ENCODE measurements around the gene LAP3. TPM values are rescaled to one million over a fixed set of nuclear protein-coding genes. Genes with fewer than 3 reads are reported as not detected.
A peak's percentile ranks its signal among the peaks of the same experiment; 100 is the strongest.
"Not testable (repeated sequence)": the region's sequence is repeated elsewhere in the genome, so short reads cannot be mapped to it uniquely, and the experiment has no call there.

Gene LAP3
- total RNA-seq = 47.7 TPM
- 10 to 100 TPM; 45.2 to 57.5 (median 47.7) TPM for polyA plus RNA-seq (ENCODE audit: insufficient read depth in 1 of 8, insufficient read length in 8 of 8, low replicate concordance in 1 of 8)
- long read RNA-seq, donor 1, transcript LAP3-201 (13 exons, 2,213 nt) = major isoform, 7 of 7 reads
- long read RNA-seq, donor 1, partial matches to known transcripts = 0 of 7 reads
- long read RNA-seq, donor 1, other reads (novel, unspliced or antisense) = 0 of 7 reads
- long read RNA-seq, donor 2, partial matches to known transcripts = 0 of 4 reads
- long read RNA-seq, donor 2, other reads (novel, unspliced or antisense) = 0 of 4 reads
- long read RNA-seq, donor 3, transcript LAP3-201 (13 exons, 2,213 nt) = major isoform, 21 of 21 reads
- long read RNA-seq, donor 3, partial matches to known transcripts = 0 of 21 reads
- long read RNA-seq, donor 3, other reads (novel, unspliced or antisense) = 0 of 21 reads
- long read RNA-seq, donor 4, transcript LAP3-201 (13 exons, 2,213 nt) = major isoform, 7 of 8 reads
- long read RNA-seq, donor 4, partial matches to known transcripts = 0 of 8 reads
- long read RNA-seq, donor 4, other reads (novel, unspliced or antisense) = 0 of 8 reads
- long read RNA-seq, donor 5, transcript LAP3-201 (13 exons, 2,213 nt) = major isoform, 27 of 41 reads
- long read RNA-seq, donor 5, partial matches to known transcripts = 10 of 41 reads
- long read RNA-seq, donor 5, other reads (novel, unspliced or antisense) = 0 of 41 reads
- long read RNA-seq, donor 6, transcript LAP3-201 (13 exons, 2,213 nt) = major isoform, 22 of 36 reads
- long read RNA-seq, donor 6, partial matches to known transcripts = 14 of 36 reads
- long read RNA-seq, donor 6, other reads (novel, unspliced or antisense) = 0 of 36 reads
- long read RNA-seq, donor 7, transcript LAP3-201 (13 exons, 2,213 nt) = major isoform, 11 of 25 reads
- long read RNA-seq, donor 7, partial matches to known transcripts = 13 of 25 reads
- long read RNA-seq, donor 7, other reads (novel, unspliced or antisense) = 0 of 25 reads
- long read RNA-seq, donor 8, transcript LAP3-201 (13 exons, 2,213 nt) = major isoform, 10 of 10 reads
- long read RNA-seq, donor 8, partial matches to known transcripts = 0 of 10 reads
- long read RNA-seq, donor 8, other reads (novel, unspliced or antisense) = 0 of 10 reads
- long read RNA-seq, donor 9, transcript LAP3-201 (13 exons, 2,213 nt) = major isoform, 9 of 22 reads
- long read RNA-seq, donor 9, partial matches to known transcripts = 13 of 22 reads
- long read RNA-seq, donor 9, other reads (novel, unspliced or antisense) = 0 of 22 reads
- long read RNA-seq, donor 10, transcript LAP3-201 (13 exons, 2,213 nt) = major isoform, 19 of 23 reads
- long read RNA-seq, donor 10, partial matches to known transcripts = 0 of 23 reads
- long read RNA-seq, donor 10, other reads (novel, unspliced or antisense) = 0 of 23 reads
- long read RNA-seq, donor 11, transcript LAP3-201 (13 exons, 2,213 nt) = major isoform, 7 of 8 reads
- long read RNA-seq, donor 11, partial matches to known transcripts = 0 of 8 reads
- long read RNA-seq, donor 11, other reads (novel, unspliced or antisense) = 0 of 8 reads

DNA sequence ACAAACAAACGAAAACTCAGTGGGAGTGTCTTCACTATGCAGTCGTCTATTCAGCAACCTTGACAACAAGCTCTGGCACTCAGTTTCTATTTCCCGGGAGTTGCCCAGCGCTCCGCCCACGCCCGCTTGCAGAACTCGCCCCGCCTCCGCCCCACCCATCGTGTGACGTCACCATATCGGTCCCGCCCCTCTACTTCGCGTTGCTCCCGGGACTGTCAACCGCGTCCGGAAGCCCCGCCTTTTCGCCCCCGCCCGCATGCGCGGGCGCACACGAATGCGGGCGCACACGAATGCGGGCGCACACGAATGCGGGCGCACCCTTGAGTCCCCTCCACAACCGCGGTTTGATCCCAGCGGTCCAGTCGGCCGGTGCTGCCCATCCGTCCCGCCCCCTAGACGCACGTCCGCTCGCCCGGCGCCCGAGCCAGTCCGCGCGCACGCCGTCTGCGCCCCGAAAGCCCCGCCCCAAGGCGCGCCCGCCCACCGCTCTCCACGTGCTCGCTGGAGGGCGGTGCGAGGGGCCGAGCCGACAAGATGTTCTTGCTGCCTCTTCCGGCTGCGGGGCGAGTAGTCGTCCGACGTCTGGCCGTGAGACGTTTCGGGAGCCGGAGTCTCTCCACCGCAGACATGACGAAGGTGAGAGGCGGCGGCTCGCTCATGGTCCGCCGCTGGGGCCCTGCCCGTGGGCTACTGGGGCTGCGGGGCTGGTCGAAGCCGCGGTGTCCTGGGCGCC lies at the start of gene LAP3:
Gene LAP3, plus strand, starts transcription at position 267 of the 733 bp plus-strand sequence. Its CDS starts 268 bp downstream, at position 535.
- 0% methylated on average over 88 of the region's 91 CpGs for WGBS (ENCODE audit: insufficient coverage)
- Histone ChIP-seq H3K9me3 (replicated peaks; ENCODE audit: control insufficient read depth, low read depth, low read length) (no peaks in the 10 kb centered on the region), H3K4me3 (ENCODE audit: low read length) (peak within 1 kb of the TSS; percentile 85), H3K27ac (ENCODE audit: low read length) (peak within 1 kb of the TSS; percentile 94), H3K27me3 (ENCODE audit: control insufficient read depth, insufficient read depth, low read length) (no peaks in the 10 kb centered on the region), H3K36me3 (ENCODE audit: control insufficient read depth, insufficient read depth, low read length) (peaks cover 24% of the 10 kb centered on the region), H3K4me1 (ENCODE audit: control insufficient read depth, insufficient read depth, low read length) (peaks cover 22% of the 10 kb centered on the region)
- peak; percentile 98 for DNase-seq

DNA sequence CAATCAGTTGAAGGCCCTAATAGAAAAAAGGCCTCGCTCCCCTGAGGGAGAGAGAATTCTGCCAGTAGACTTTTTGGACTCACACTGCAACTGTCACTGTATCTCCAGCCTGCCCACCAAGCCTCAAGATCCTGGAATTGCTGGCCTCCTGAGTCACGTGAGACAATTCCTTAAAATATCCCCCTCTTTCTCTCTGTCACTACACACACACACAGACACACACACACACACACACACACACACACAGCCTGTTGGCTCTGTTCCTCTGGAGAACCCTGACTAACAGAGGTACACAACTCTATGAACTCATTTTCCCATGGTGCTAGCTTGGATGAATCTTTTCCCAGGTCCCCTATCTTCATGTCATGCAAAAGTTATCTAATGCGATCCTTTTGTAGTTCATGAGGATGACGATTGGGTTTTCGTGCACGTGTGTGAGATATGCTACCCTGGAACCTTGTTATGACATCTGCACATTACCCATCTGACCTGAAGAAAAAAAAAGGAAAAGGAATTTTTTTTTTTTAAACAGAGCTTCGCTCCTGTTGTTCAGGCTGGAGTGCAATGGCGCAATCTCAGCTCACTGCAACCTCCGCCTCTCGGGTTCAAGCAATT lies 48.3 kb upstream of the LAP3 start:
- Histone ChIP-seq H3K36me3 (ENCODE audit: control insufficient read depth, insufficient read depth, low read length) (no peaks in the 10 kb centered on the region), H3K27ac (ENCODE audit: low read length) (no peak overlapping the region), H3K4me3 (ENCODE audit: low read length) (no peak overlapping the region), H3K27me3 (ENCODE audit: control insufficient read depth, insufficient read depth, low read length) (peaks cover under 1% of the 10 kb centered on the region), H3K9me3 (replicated peaks; ENCODE audit: control insufficient read depth, low read depth, low read length) (no peaks in the 10 kb centered on the region), H3K4me1 (ENCODE audit: control insufficient read depth, insufficient read depth, low read length) (peaks cover 3% of the 10 kb centered on the region)
- 80% methylated on average over 6 of the region's 10 CpGs for WGBS (ENCODE audit: insufficient coverage)
- peak; percentile 49 for DNase-seq

DNA sequence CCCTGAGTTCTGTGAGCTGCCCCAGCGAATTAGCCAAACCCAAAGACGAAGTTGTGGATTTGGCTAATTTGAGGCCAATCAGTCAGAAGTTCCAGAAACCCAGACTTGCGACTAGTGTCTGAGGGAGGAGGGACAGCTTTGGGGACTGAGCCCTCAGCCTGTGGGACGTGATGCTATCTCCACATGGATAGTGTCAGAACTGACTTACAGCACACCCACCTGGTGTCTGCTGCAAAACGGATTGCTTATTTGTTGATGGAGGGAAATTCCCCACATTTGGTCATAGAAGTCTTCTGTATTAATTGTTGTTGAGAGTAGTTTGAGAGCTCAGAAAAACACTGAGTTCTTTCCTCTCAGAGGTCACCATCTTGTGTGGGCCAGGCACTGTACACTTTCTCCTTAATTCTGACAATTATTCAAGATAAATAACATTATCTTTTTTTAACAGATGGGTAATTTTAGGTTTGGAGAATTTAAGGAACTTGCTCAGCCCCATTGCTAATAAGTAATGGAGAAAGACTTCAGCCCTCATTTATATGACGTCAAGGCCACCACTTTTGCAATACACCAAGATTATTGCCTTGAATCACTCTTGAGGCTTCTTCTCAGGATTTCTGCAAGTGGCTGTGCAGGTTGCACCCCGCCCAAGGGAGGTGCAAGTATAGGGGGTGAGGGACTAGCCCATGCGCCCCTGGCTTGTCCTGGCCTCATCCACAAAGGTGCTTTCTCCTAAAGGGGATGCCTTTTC lies 45.3 kb upstream of the LAP3 start:
- Histone ChIP-seq H3K36me3 (ENCODE audit: control insufficient read depth, insufficient read depth, low read length) (no peaks in the 10 kb centered on the region), H3K4me3 (ENCODE audit: low read length) (no peak overlapping the region), H3K27ac (ENCODE audit: low read length) (no peak overlapping the region), H3K9me3 (replicated peaks; ENCODE audit: control insufficient read depth, low read depth, low read length) (no peaks in the 10 kb centered on the region), H3K27me3 (ENCODE audit: control insufficient read depth, insufficient read depth, low read length) (no peaks in the 10 kb centered on the region), H3K4me1 (ENCODE audit: control insufficient read depth, insufficient read depth, low read length) (peaks cover 3% of the 10 kb centered on the region)
- WGBS (ENCODE audit: insufficient coverage) = 80% methylated on average over 5 of the region's 8 CpGs
- no peak for DNase-seq

DNA sequence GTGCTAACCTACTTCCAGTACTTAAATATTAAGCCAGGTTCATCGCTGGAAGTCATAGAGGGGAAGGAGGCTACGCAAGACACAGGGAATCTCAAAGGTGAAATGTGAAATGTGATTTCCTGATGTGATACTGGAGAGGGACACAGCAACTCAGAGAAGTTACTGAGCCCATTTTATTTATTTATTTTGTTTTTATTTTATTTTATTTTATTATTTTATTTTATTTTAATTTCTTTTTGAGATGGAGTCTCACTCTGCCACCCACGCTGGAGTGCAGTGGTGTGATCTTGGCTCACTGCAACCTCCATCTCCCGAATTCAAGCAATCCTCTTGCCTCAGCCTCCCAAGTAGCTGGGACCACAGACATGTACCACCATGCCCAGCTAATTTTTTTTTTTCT lies 42.3 kb upstream of the LAP3 start:
- Histone ChIP-seq H3K4me3 (ENCODE audit: low read length) (no peak overlapping the region), H3K27me3 (ENCODE audit: control insufficient read depth, insufficient read depth, low read length) (no peaks in the 10 kb centered on the region), H3K4me1 (ENCODE audit: control insufficient read depth, insufficient read depth, low read length) (no peaks in the 10 kb centered on the region), H3K36me3 (ENCODE audit: control insufficient read depth, insufficient read depth, low read length) (no peaks in the 10 kb centered on the region), H3K9me3 (replicated peaks; ENCODE audit: control insufficient read depth, low read depth, low read length) (no peaks in the 10 kb centered on the region), H3K27ac (ENCODE audit: low read length) (no peak overlapping the region)
- WGBS (ENCODE audit: insufficient coverage) = no CpG with 5 or more reads among the region's 4 CpGs
- no peak for DNase-seq

DNA sequence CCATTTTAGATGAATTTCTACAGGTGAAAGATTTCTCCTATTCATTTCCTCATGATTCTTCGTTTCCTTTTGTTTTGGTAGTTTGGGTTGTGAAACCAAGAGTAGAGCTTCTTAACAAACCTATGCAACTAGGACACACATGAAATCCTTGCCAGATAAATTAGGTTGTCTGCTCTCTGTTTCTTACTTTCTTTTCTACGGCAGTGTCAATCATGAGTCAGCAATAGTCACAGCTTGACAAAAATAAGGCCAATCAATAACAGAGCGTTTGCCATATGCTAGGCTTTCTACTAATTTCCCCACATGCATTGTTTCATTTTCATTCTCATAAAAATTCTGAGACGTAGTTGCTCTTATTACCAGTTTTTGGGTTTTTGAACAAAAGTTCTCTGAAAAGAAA lies 41.8 kb upstream of the LAP3 start:
- Histone ChIP-seq H3K27ac (ENCODE audit: low read length) (no peak overlapping the region), H3K27me3 (ENCODE audit: control insufficient read depth, insufficient read depth, low read length) (no peaks in the 10 kb centered on the region), H3K36me3 (ENCODE audit: control insufficient read depth, insufficient read depth, low read length) (no peaks in the 10 kb centered on the region), H3K4me1 (ENCODE audit: control insufficient read depth, insufficient read depth, low read length) (no peaks in the 10 kb centered on the region), H3K4me3 (ENCODE audit: low read length) (no peak overlapping the region), H3K9me3 (replicated peaks; ENCODE audit: control insufficient read depth, low read depth, low read length) (no peaks in the 10 kb centered on the region)
- DNase-seq = no peak
- WGBS (ENCODE audit: insufficient coverage) = 85% methylated on average over 2 of the region's 4 CpGs

DNA sequence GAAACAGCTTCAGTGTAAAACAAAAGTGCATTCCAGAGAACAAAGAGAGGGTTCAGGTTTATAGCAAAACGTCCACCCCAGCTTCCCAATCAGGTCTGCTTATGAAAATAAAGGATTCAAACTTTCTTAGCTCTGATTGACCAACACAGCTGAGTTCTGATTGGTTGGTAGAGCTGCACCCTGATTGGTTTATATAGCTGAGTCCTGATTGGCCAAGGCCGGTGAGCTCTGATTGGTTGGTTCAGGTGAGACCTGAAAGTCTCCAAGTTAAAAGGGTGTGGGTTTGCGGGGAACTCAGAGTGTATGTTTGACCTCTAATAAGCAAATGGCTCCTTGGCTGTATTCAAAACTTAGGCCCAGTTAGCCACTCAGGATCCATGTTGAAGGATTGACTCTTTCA lies 41.1 kb upstream of the LAP3 start:
- H3K27ac ChIP-seq (ENCODE audit: low read length) = no peak overlapping the region
- no peaks in the 10 kb centered on the region for H3K27me3 ChIP-seq (ENCODE audit: control insufficient read depth, insufficient read depth, low read length)
- no peaks in the 10 kb centered on the region for H3K9me3 ChIP-seq (replicated peaks; ENCODE audit: control insufficient read depth, low read depth, low read length)
- no peak for DNase-seq
- H3K4me3 ChIP-seq (ENCODE audit: low read length) = no peak overlapping the region
- no peaks in the 10 kb centered on the region for H3K36me3 ChIP-seq (ENCODE audit: control insufficient read depth, insufficient read depth, low read length)
- H3K4me1 ChIP-seq (ENCODE audit: control insufficient read depth, insufficient read depth, low read length) = no peaks in the 10 kb centered on the region
- WGBS (ENCODE audit: insufficient coverage) = 100% methylated on average over 1 of the region's 3 CpGs

DNA sequence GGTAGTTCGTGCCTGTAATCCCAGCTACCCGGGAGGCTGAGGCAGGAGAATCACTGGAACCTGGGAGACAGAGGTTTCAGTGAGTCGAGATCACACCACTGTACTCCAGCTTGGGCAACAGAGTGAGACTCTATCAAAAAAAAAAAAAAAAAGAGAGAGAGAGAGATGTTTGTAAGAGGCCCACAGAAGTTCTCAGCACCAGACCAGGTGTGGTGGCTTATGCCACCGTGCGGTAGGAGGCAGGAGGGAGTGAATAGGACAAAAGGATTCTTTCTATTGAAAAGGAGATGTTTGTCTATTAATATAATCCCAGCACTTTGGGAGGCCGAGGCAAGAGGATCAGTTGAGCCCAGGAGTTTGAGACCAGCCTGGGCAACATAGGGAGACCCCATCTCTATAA lies 39.9 kb upstream of the LAP3 start:
- not testable (repeated sequence) for H3K36me3 ChIP-seq (ENCODE audit: control insufficient read depth, insufficient read depth, low read length); DNase-seq; H3K4me3 ChIP-seq (ENCODE audit: low read length); H3K4me1 ChIP-seq (ENCODE audit: control insufficient read depth, insufficient read depth, low read length); H3K27me3 ChIP-seq (ENCODE audit: control insufficient read depth, insufficient read depth, low read length); H3K27ac ChIP-seq (ENCODE audit: low read length); H3K9me3 ChIP-seq (replicated peaks; ENCODE audit: control insufficient read depth, low read depth, low read length)
- WGBS (ENCODE audit: insufficient coverage) = no CpG with 5 or more reads among the region's 6 CpGs

DNA sequence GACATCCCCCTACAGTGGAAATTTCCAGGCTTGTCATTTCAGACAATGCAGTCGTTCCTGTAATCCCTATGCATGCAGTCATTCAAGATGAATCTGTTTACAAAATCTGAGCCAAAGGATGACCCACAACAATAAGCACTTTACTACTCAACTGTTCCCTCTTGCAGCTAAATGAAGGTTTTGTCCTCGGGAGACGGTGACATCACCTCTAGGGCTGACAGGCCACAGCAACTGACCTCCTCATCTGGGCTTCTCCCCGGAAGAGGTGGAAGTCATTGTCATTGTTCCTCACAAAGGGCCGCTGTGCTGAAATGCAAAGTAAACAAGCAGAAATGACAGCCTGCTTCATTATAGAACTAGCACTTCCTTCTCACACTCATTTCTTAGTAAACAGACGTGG lies 32.8 kb upstream of the LAP3 start:
- Histone ChIP-seq H3K9me3 (replicated peaks; ENCODE audit: control insufficient read depth, low read depth, low read length) (no peaks in the 10 kb centered on the region), H3K4me1 (ENCODE audit: control insufficient read depth, insufficient read depth, low read length) (no peaks in the 10 kb centered on the region), H3K27me3 (ENCODE audit: control insufficient read depth, insufficient read depth, low read length) (no peaks in the 10 kb centered on the region), H3K27ac (ENCODE audit: low read length) (no peak overlapping the region), H3K36me3 (ENCODE audit: control insufficient read depth, insufficient read depth, low read length) (no peaks in the 10 kb centered on the region), H3K4me3 (ENCODE audit: low read length) (no peak overlapping the region)
- WGBS (ENCODE audit: insufficient coverage) = 5% methylated on average over 2 of the region's 6 CpGs
- peak; percentile 51 for DNase-seq
